Measurements from ENCODE around the gene REX1BD. TPM values are rescaled to one million over a fixed set of nuclear protein-coding genes. Genes with fewer than 3 reads are reported as not detected.

Gene REX1BD
- total RNA-seq, 2 donors from 2014 or later = 98.9 to 149 TPM

GRCh38 chr19:18612051-18612771 is 23.6 kb downstream of the REX1BD start:
- H3K27me3 ChIP-seq (replicated peaks; ENCODE audit: insufficient read depth) = peaks cover 54% of the 10 kb centered on the region
- under 1% methylated on average over 30 of the region's 30 CpGs for WGBS
- intact Hi-C loops (cut with DNase I) = no loop called here
- peaks cover 15% of the 10 kb centered on the region for H3K4me1 ChIP-seq (replicated peaks)
- DNase-seq (ENCODE audit: low spot score) = no peak
- TF ChIP-seq, protein P1, sequence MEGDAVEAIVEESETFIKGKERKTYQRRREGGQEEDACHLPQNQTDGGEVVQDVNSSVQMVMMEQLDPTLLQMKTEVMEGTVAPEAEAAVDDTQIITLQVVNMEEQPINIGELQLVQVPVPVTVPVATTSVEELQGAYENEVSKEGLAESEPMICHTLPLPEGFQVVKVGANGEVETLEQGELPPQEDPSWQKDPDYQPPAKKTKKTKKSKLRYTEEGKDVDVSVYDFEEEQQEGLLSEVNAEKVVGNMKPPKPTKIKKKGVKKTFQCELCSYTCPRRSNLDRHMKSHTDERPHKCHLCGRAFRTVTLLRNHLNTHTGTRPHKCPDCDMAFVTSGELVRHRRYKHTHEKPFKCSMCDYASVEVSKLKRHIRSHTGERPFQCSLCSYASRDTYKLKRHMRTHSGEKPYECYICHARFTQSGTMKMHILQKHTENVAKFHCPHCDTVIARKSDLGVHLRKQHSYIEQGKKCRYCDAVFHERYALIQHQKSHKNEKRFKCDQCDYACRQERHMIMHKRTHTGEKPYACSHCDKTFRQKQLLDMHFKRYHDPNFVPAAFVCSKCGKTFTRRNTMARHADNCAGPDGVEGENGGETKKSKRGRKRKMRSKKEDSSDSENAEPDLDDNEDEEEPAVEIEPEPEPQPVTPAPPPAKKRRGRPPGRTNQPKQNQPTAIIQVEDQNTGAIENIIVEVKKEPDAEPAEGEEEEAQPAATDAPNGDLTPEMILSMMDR (IDR thresholded peaks at IDR 0.05) = no peak
- TF ChIP-seq POLR2AphosphoS5 (IDR thresholded peaks at IDR 0.05) (no peak), POLR2A (IDR thresholded peaks at IDR 0.05) (no peak)
- H3K9me3 ChIP-seq = no peaks in the 10 kb centered on the region
- no peaks in the 10 kb centered on the region for H3K36me3 ChIP-seq
- H3K27ac ChIP-seq = no peak overlapping the region
- H3K4me3 ChIP-seq = peak overlapping the region; percentile 20 to 31

- TF ChIP-seq POLR2A (IDR thresholded peaks at IDR 0.05) (no peak), POLR2AphosphoS5 (IDR thresholded peaks at IDR 0.05) (no peak)
- TF ChIP-seq, protein P1 (IDR thresholded peaks at IDR 0.05) = no peak
- no peak for DNase-seq (ENCODE audit: low spot score)
- WGBS = 5% methylated on average over 56 of the region's 70 CpGs
- Histone ChIP-seq H3K27ac (no peak within 1 kb of the TSS), H3K4me1 (replicated peaks) (peaks cover 8% of the 10 kb centered on the region), H3K27me3 (replicated peaks; ENCODE audit: insufficient read depth) (peaks cover 47% of the 10 kb centered on the region), H3K9me3 (no peaks in the 10 kb centered on the region), H3K4me3 (peak within 1 kb of the TSS; percentile 20 to 31), H3K36me3 (no peaks in the 10 kb centered on the region)
- intact Hi-C loops (cut with DNase I) = no loop called here
These were observed 24.4 kb downstream of the REX1BD start, which contains the start of gene TMEM59L for GRCh38 chr19:18612772-18613588. Gene TMEM59L (plus strand): TSS chr19:18612870. CDS start chr19:18612959, 89 bp downstream.

- intact Hi-C loops (cut with DNase I) = no loop called here
- H3K27ac ChIP-seq = no peak overlapping the region
- DNase-seq (ENCODE audit: low spot score) = no peak
- no peak overlapping the region for H3K4me3 ChIP-seq
- no peaks in the 10 kb centered on the region for H3K36me3 ChIP-seq
- H3K27me3 ChIP-seq (replicated peaks; ENCODE audit: insufficient read depth) = peaks cover 40% of the 10 kb centered on the region
- peaks cover 8% of the 10 kb centered on the region for H3K4me1 ChIP-seq (replicated peaks)
- WGBS = 66% methylated on average over 23 of the region's 23 CpGs
- H3K9me3 ChIP-seq = no peaks in the 10 kb centered on the region
- TF ChIP-seq, protein P1 (IDR thresholded peaks at IDR 0.05) = no peak
- TF ChIP-seq POLR2A (IDR thresholded peaks at IDR 0.05) (no peak), POLR2AphosphoS5 (IDR thresholded peaks at IDR 0.05) (no peak)
These were observed 25.1 kb downstream of the REX1BD start for GRCh38 chr19:18613589-18614234.

DNA sequence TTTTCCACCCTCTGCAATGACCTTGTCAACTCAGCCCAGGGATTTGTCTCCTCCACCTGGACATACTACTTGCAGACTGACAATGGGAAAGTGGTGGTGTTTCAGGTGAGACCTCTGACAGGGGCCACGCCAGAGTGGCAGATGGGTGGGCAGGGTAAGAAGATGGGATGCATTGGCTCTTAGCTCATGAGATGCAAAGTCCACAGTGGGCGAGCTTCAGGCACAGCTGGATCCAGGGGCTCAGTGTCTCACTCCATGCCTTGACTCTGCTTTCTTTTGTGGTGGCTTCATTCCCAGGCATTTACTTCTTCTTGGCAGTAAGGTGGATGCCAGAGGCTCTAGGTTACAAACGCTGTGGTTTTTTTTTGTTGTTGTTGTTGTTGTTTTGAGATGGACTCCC is 27.4 kb downstream of the REX1BD start:
- no peaks in the 10 kb centered on the region for H3K9me3 ChIP-seq
- no peak overlapping the region for H3K4me3 ChIP-seq
- 90% methylated on average over 3 of the region's 3 CpGs for WGBS
- intact Hi-C loops (cut with DNase I) = no loop called here
- no peaks in the 10 kb centered on the region for H3K36me3 ChIP-seq
- peaks cover 19% of the 10 kb centered on the region for H3K27me3 ChIP-seq (replicated peaks; ENCODE audit: insufficient read depth)
- TF ChIP-seq POLR2A (IDR thresholded peaks at IDR 0.05) (no peak), POLR2AphosphoS5 (IDR thresholded peaks at IDR 0.05) (no peak)
- TF ChIP-seq, protein P1 (IDR thresholded peaks at IDR 0.05) = no peak
- H3K4me1 ChIP-seq (replicated peaks) = peaks cover 8% of the 10 kb centered on the region
- H3K27ac ChIP-seq = no peak overlapping the region
- no peak for DNase-seq (ENCODE audit: low spot score)

Measured in prostate gland (tissue), 2 donors.